ENCODE measurements around the gene CDK14. TPM values are rescaled to one million over a fixed set of nuclear protein-coding genes. Genes with fewer than 3 reads are reported as not detected.

CDK14 gene
- total RNA-seq, 1 donor, result 44.8 TPM

DNA sequence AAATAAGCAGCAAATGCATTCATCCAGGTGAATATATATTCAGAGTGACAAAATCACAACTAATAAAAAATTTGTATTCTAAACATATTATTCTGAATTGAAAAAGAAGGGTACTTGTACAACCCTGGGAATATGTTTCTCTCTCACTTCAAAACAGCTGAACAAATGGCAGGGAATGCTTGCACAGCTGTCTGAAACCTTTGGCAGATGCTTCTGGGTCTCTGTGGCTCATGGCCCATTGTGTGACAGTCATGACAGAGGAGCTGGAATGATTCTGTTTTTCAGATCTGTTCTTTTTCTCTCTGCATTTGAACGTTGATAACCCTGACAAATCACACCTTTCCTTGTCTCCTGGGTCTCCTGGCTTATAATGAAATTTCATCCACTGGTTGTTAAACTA, 392.4 kb downstream of the CDK14 start:
- TF ChIP-seq, protein P1, sequence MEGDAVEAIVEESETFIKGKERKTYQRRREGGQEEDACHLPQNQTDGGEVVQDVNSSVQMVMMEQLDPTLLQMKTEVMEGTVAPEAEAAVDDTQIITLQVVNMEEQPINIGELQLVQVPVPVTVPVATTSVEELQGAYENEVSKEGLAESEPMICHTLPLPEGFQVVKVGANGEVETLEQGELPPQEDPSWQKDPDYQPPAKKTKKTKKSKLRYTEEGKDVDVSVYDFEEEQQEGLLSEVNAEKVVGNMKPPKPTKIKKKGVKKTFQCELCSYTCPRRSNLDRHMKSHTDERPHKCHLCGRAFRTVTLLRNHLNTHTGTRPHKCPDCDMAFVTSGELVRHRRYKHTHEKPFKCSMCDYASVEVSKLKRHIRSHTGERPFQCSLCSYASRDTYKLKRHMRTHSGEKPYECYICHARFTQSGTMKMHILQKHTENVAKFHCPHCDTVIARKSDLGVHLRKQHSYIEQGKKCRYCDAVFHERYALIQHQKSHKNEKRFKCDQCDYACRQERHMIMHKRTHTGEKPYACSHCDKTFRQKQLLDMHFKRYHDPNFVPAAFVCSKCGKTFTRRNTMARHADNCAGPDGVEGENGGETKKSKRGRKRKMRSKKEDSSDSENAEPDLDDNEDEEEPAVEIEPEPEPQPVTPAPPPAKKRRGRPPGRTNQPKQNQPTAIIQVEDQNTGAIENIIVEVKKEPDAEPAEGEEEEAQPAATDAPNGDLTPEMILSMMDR (IDR thresholded peaks at IDR 0.05; ENCODE audit: insufficient read depth, low read length), result no peak
- H3K4me3 ChIP-seq (ENCODE audit: low read depth, low read length), result no peak overlapping the region
- no peak for DNase-seq (ENCODE audit: low read depth)

GRCh38 chr7:90988996-90989765, 393.1 kb downstream of the CDK14 start:
- TF ChIP-seq, protein P1 (IDR thresholded peaks at IDR 0.05; ENCODE audit: insufficient read depth, low read length), result no peak
- H3K4me3 ChIP-seq (ENCODE audit: low read depth, low read length), result no peak overlapping the region
- no peak for DNase-seq (ENCODE audit: low read depth)

DNA sequence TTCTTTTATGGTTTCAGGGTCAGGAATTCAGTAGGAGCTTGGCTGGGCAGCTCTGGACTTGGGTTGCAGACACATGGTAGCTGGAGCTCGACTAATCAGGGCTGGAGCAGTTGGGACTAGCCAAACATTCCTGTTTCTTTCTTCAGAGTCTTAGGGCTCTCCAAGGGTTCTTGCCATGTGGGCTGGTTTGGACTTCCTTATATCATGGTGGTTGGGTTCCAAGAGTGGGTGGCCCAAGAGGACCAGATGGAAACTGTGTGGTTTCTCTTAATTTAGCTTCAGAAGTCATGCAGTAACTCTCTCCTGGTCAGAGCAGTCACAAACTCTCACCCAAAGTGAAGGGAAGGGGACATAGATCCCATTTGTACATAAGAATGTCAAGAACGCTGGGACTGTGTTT, 398.0 kb downstream of the CDK14 start:
- TF ChIP-seq, protein P1 (IDR thresholded peaks at IDR 0.05; ENCODE audit: insufficient read depth, low read length), result no peak
- DNase-seq (ENCODE audit: low read depth), result no peak
- H3K4me3 ChIP-seq (ENCODE audit: low read depth, low read length), result no peak overlapping the region

GRCh38 chr7:90994601-90995000, 398.5 kb downstream of the CDK14 start:
- H3K4me3 ChIP-seq (ENCODE audit: low read depth, low read length), result no peak overlapping the region
- TF ChIP-seq, protein P1 (IDR thresholded peaks at IDR 0.05; ENCODE audit: insufficient read depth, low read length), result no peak
- no peak for DNase-seq (ENCODE audit: low read depth)

GRCh38 chr7:90995996-90996395, 399.9 kb downstream of the CDK14 start:
- H3K4me3 ChIP-seq (ENCODE audit: low read depth, low read length), result no peak overlapping the region
- no peak for DNase-seq (ENCODE audit: low read depth)
- TF ChIP-seq, protein P1 (IDR thresholded peaks at IDR 0.05; ENCODE audit: insufficient read depth, low read length), result no peak

DNA sequence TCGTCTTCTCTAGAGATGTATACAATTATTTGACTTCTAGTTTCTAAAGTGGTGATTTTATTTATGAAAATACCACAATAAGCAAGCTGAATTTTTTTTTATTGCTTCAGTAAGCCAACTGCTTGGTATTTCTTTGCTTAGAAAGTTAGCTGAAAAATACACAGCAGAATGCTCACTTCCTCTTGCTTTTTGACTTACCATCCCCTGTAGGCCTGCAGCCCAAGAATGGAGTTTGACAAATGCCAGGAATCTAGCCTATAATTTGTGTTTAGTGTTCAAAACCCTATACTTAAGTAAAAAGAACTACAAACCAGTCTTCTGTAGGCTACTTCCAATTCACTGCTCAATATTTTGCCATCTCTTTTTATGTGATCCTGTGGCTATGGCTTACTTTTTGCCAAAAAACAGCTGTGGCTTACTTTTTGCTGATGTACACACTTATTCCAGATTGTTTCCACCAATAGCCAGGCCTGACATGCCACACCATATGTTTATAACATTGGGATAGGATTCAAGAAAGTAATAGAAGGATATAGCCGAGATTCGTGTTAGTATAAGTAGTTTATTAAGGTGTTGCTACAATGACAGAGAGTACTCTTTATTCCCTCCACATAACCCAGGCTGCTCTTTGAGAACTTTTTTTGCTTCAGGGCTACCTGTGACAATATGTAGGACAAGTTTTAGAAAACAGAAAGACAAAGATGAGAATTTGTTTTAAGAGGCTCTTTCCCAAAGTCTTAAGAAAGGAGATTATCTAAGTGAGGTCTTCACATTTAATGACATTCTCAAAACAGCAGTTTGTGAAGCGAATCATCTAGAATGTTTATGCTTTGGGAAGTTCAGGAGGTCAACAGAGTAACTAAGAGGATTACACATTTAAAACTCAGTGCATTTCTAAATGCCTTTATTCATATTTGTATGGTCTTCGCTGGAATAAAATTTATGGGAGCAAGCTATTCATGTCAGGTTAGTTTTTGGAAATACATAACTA, 404.2 kb downstream of the CDK14 start:
- no peak overlapping the region for H3K4me3 ChIP-seq (ENCODE audit: low read depth, low read length)
- TF ChIP-seq, protein P1 (IDR thresholded peaks at IDR 0.05; ENCODE audit: insufficient read depth, low read length), result no peak
- DNase-seq (ENCODE audit: low read depth), result peak; percentile 30
